ENCODE data around the gene FAM13C.

The FAM13C gene

DNA sequence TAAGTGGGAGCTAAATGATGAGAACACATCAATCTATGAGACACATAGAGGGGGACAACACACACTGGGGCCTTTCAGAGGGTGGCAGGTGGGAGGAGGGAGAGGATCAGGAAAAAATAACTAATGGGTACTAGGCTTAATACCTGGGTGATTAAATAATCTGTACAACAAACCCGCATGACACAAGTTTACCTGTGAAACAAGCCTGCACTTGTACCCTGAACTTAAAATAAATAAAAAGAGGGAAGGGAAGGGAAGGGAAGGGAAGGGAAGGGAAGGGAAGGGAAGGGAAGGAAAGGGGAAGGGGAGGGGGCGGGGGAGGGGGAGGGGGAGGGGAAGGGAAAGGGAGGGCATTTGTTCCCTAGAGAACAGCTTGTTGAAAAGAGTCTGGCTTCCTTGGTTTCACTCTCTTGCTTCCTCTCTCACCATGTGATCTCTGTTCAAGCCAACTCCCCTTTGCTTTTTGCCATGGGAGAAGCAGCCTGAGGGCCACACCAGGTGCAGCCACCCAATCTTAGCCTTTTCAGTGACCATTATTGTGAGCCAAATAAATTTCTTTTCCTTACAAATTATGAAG is 57.7 kb downstream of the FAM13C start:
- TF ChIP-seq CREB1 (IDR thresholded peaks at IDR 0.05; ENCODE audit: low read depth) (no peak), ZBTB7A (IDR thresholded peaks at IDR 0.05; ENCODE audit: low read depth) (no peak), FOXM1 (IDR thresholded peaks at IDR 0.05; ENCODE audit: borderline replicate concordance, low read depth) (no peak), EP300 (IDR thresholded peaks at IDR 0.05; ENCODE audit: borderline replicate concordance) (no peak), TEAD4 (IDR thresholded peaks at IDR 0.05) (no peak), EGR1 (IDR thresholded peaks at IDR 0.05) (no peak), CEBPB (IDR thresholded peaks at IDR 0.05) (no peak), RAD21 (IDR thresholded peaks at IDR 0.05; ENCODE audit: low read depth) (no peak), TAF1 (IDR thresholded peaks at IDR 0.05; ENCODE audit: low read depth) (no peak)
- TF ChIP-seq, protein P1, sequence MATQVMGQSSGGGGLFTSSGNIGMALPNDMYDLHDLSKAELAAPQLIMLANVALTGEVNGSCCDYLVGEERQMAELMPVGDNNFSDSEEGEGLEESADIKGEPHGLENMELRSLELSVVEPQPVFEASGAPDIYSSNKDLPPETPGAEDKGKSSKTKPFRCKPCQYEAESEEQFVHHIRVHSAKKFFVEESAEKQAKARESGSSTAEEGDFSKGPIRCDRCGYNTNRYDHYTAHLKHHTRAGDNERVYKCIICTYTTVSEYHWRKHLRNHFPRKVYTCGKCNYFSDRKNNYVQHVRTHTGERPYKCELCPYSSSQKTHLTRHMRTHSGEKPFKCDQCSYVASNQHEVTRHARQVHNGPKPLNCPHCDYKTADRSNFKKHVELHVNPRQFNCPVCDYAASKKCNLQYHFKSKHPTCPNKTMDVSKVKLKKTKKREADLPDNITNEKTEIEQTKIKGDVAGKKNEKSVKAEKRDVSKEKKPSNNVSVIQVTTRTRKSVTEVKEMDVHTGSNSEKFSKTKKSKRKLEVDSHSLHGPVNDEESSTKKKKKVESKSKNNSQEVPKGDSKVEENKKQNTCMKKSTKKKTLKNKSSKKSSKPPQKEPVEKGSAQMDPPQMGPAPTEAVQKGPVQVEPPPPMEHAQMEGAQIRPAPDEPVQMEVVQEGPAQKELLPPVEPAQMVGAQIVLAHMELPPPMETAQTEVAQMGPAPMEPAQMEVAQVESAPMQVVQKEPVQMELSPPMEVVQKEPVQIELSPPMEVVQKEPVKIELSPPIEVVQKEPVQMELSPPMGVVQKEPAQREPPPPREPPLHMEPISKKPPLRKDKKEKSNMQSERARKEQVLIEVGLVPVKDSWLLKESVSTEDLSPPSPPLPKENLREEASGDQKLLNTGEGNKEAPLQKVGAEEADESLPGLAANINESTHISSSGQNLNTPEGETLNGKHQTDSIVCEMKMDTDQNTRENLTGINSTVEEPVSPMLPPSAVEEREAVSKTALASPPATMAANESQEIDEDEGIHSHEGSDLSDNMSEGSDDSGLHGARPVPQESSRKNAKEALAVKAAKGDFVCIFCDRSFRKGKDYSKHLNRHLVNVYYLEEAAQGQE (IDR thresholded peaks at IDR 0.05; ENCODE audit: low read depth), result no peak
- TF ChIP-seq, protein P2, sequence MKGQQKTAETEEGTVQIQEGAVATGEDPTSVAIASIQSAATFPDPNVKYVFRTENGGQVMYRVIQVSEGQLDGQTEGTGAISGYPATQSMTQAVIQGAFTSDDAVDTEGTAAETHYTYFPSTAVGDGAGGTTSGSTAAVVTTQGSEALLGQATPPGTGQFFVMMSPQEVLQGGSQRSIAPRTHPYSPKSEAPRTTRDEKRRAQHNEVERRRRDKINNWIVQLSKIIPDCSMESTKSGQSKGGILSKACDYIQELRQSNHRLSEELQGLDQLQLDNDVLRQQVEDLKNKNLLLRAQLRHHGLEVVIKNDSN (IDR thresholded peaks at IDR 0.05), result no peak

DNA sequence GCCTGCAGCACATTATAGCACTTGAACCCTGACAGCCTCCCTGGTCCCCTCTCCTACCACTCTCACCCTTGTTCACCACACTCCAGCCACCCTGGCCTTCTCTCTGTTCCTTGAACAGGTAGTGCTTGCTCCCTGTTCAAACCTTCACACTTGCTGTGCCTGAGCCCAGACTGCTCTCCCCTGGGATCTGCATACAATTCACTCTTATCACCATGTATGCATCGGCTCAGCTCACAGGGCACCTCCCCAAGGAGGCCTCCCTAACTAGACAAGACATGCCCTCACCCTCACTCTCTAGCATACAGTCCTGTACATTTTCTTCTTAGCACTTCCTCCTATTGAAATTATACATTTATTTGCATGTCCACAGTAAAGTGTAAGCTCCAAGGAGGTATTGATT is 59.3 kb downstream of the FAM13C start:
- TF ChIP-seq RAD21 (IDR thresholded peaks at IDR 0.05; ENCODE audit: low read depth) (no peak), ZBTB7A (IDR thresholded peaks at IDR 0.05; ENCODE audit: low read depth) (no peak), YY1 (IDR thresholded peaks at IDR 0.05; ENCODE audit: low read depth) (no peak), FOXM1 (IDR thresholded peaks at IDR 0.05; ENCODE audit: borderline replicate concordance, low read depth) (no peak), TAF1 (IDR thresholded peaks at IDR 0.05; ENCODE audit: low read depth) (no peak), NFIC (IDR thresholded peaks at IDR 0.05) (no peak), CREB1 (IDR thresholded peaks at IDR 0.05; ENCODE audit: low read depth) (no peak), TCF12 (IDR thresholded peaks at IDR 0.05; ENCODE audit: low read depth) (no peak), TEAD4 (IDR thresholded peaks at IDR 0.05) (no peak), CEBPB (IDR thresholded peaks at IDR 0.05) (no peak), EP300 (IDR thresholded peaks at IDR 0.05; ENCODE audit: borderline replicate concordance) (no peak), EGR1 (IDR thresholded peaks at IDR 0.05) (no peak)
- TF ChIP-seq, protein P3, sequence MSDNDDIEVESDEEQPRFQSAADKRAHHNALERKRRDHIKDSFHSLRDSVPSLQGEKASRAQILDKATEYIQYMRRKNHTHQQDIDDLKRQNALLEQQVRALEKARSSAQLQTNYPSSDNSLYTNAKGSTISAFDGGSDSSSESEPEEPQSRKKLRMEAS (IDR thresholded peaks at IDR 0.05), result no peak
- TF ChIP-seq, protein P1 (IDR thresholded peaks at IDR 0.05; ENCODE audit: low read depth), result no peak
- TF ChIP-seq, protein P2 (IDR thresholded peaks at IDR 0.05), result no peak

DNA sequence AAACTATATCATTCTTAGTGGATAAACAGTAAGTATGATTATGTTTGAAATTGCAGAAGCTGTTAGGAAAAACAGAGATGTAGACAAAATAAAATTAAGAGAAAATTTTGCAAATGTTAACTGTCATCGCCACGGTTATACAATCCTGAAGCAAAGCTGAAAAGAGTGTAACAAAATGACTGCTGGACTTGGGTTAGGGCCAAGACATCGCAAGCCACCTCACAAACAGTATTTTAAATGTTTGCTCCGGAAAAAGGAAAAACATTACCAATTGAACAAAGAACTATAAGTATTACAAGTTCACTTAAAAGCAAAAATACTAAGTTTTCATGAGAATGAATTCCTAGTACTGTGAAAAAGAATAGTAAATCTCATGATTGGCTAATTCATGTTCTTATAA is 60.0 kb downstream of the FAM13C start:
- TF ChIP-seq YY1 (IDR thresholded peaks at IDR 0.05; ENCODE audit: low read depth) (no peak), CEBPB (IDR thresholded peaks at IDR 0.05) (no peak), NFIC (IDR thresholded peaks at IDR 0.05) (no peak)
- TF ChIP-seq, protein P1 (IDR thresholded peaks at IDR 0.05; ENCODE audit: low read depth), result no peak

DNA sequence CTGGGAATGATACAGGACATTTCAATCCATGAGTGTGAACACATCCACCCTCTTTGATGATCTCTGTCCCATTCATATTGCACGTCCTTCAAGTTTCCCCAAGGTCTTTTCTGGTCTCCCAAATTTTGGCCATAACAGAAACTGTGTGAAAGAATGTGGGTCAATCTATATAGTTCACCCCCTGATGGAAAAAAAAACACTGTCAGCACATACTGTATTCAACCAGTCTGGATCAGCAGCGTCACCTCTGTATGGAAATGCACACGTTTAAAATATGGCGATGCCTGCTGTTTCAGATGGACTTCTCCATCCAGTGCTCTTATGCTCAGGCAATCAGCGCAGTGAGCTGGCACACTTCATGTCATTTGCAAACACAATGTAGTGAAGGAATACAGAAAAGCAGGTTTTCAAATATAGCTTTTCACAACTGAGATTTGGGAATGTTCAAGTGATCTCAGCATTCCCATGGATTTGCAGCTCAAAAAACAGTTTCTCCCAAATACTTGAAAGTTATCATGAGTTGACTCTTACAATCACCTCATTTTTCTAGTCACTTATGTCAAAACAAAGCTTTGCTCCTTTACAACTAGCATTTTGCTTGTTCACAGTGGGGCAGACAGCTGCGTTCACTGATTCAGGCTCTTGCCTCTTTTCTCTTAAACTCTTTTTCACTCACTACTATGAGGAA is 61.1 kb downstream of the FAM13C start:
- TF ChIP-seq, protein P1 (IDR thresholded peaks at IDR 0.05; ENCODE audit: low read depth), result no peak
- TF ChIP-seq EGR1 (IDR thresholded peaks at IDR 0.05), result no peak
- TF ChIP-seq ZBTB7A (IDR thresholded peaks at IDR 0.05; ENCODE audit: low read depth), result no peak
- TF ChIP-seq EP300 (IDR thresholded peaks at IDR 0.05; ENCODE audit: borderline replicate concordance), result no peak
- TF ChIP-seq CEBPB (IDR thresholded peaks at IDR 0.05), result no peak
- no peak for TF ChIP-seq NFIC (IDR thresholded peaks at IDR 0.05)
- no peak for TF ChIP-seq RAD21 (IDR thresholded peaks at IDR 0.05; ENCODE audit: low read depth)
- TF ChIP-seq, protein P2 (IDR thresholded peaks at IDR 0.05), result no peak
- no peak for TF ChIP-seq YY1 (IDR thresholded peaks at IDR 0.05; ENCODE audit: low read depth)
- no peak for TF ChIP-seq FOXM1 (IDR thresholded peaks at IDR 0.05; ENCODE audit: borderline replicate concordance, low read depth)
- TF ChIP-seq, protein P3 (IDR thresholded peaks at IDR 0.05), result no peak
- no peak for TF ChIP-seq TCF12 (IDR thresholded peaks at IDR 0.05; ENCODE audit: low read depth)
- TF ChIP-seq CREB1 (IDR thresholded peaks at IDR 0.05; ENCODE audit: low read depth), result no peak
- no peak for TF ChIP-seq TAF1 (IDR thresholded peaks at IDR 0.05; ENCODE audit: low read depth)
- TF ChIP-seq TEAD4 (IDR thresholded peaks at IDR 0.05), result no peak

Measured in Ishikawa (cell line).